Measurements from ENCODE around the gene TLL1. TPM values are rescaled to one million over a fixed set of nuclear protein-coding genes. Genes with fewer than 3 reads are reported as not detected.

TLL1 gene
- total and polyA plus RNA-seq, 2 donors (not counting 3 experiments of a cell fraction or from before 2014, with no cell fraction given): 0.41 to 1.4 TPM

- Histone ChIP-seq H3K4me3 (replicated peaks in 1 of 3; ENCODE audit: insufficient read depth in 1 of 3, low read depth in 1 of 3, low read length in 3 of 3) (no peak overlapping the region), H3K9ac (replicated peaks; ENCODE audit: extremely low read depth, insufficient read depth, low read length) (no peak overlapping the region), H3K27me3 (ENCODE audit: control insufficient read depth in 2 of 2, insufficient read depth in 2 of 2, low read length in 2 of 2) (no peaks in the 10 kb centered on the region), H3K9me1 (replicated peaks; ENCODE audit: control insufficient read depth, extremely low read depth, insufficient read depth, low read length) (no peaks in the 10 kb centered on the region), H4K20me1 (replicated peaks; ENCODE audit: control insufficient read depth, extremely low read depth, insufficient read depth, low read length) (no peaks in the 10 kb centered on the region), H3K79me2 (ENCODE audit: control insufficient read depth, insufficient read depth, low read length) (no peaks in the 10 kb centered on the region), H3K4me2 (ENCODE audit: insufficient read depth, low read length) (no peak overlapping the region), H3K36me3 (ENCODE audit: control insufficient read depth in 2 of 2, extremely low read depth in 1 of 2, insufficient read depth in 2 of 2, low read length in 2 of 2) (no peaks in the 10 kb centered on the region), H2AFZ (ENCODE audit: low read depth, low read length) (no peak overlapping the region), H3K4me1 (ENCODE audit: control insufficient read depth, extremely low read depth, insufficient read depth, low read length) (no peaks in the 10 kb centered on the region), H3K27ac (ENCODE audit: insufficient read depth, low read depth, low read length) (no peak overlapping the region), H3K9me3 (replicated peaks; ENCODE audit: control insufficient read depth, insufficient read depth, low read length) (no peaks in the 10 kb centered on the region)
- BruUV-seq (replicated peaks): no TSS peak
- intact Hi-C loops (cut with micrococcal nuclease) (no loop called here), dilution Hi-C loops (cut with MboI; ENCODE audit: extremely low pct_ligation_motif_present, low sequenced_read_pairs) (no loop called here)
- DNase-seq (ENCODE audit: low read depth, low spot score): no peak
- CTCF ChIA-PET: no interaction called here
- TF ChIP-seq, protein P1, sequence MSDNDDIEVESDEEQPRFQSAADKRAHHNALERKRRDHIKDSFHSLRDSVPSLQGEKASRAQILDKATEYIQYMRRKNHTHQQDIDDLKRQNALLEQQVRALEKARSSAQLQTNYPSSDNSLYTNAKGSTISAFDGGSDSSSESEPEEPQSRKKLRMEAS (IDR thresholded peaks at IDR 0.05; ENCODE audit: insufficient read depth, insufficient read length): no peak
- TF ChIP-seq JUN (IDR thresholded peaks at IDR 0.05; ENCODE audit: borderline replicate concordance, insufficient read depth, insufficient read length, low read depth) (no peak), FOS (IDR thresholded peaks at IDR 0.05; ENCODE audit: borderline replicate concordance, insufficient read depth, low read length) (no peak), POLR2AphosphoS5 (IDR thresholded peaks at IDR 0.05; ENCODE audit: insufficient read depth, low read depth, low read length) (no peak), GATA2 (IDR thresholded peaks at IDR 0.05; ENCODE audit: insufficient read depth, insufficient read length, low read depth, low read length) (no peak), MYC (IDR thresholded peaks at IDR 0.05; ENCODE audit: low read depth, low read length) (no peak), POLR2A (IDR thresholded peaks at IDR 0.05; ENCODE audit: low read depth, low read length) (no peak), EZH2 (IDR thresholded peaks at IDR 0.05; ENCODE audit: borderline replicate concordance, low read depth, low read length, severe bottlenecking) (no peak)
- TF ChIP-seq, protein P2, sequence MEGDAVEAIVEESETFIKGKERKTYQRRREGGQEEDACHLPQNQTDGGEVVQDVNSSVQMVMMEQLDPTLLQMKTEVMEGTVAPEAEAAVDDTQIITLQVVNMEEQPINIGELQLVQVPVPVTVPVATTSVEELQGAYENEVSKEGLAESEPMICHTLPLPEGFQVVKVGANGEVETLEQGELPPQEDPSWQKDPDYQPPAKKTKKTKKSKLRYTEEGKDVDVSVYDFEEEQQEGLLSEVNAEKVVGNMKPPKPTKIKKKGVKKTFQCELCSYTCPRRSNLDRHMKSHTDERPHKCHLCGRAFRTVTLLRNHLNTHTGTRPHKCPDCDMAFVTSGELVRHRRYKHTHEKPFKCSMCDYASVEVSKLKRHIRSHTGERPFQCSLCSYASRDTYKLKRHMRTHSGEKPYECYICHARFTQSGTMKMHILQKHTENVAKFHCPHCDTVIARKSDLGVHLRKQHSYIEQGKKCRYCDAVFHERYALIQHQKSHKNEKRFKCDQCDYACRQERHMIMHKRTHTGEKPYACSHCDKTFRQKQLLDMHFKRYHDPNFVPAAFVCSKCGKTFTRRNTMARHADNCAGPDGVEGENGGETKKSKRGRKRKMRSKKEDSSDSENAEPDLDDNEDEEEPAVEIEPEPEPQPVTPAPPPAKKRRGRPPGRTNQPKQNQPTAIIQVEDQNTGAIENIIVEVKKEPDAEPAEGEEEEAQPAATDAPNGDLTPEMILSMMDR (IDR thresholded peaks at IDR 0.05; ENCODE audit: extremely low read depth in 1 of 2, insufficient read depth in 1 of 2, low read depth in 1 of 2, low read length in 2 of 2): no peak
- POLR2A ChIA-PET: no interaction called here
- no peak for FAIRE-seq
Measured at GRCh38 chr4:166006217-166006616, 133.2 kb downstream of the TLL1 start.

Data from endothelial cell of umbilical vein (primary cell).